ENCODE results near the gene GMCL2. TPM values are rescaled to one million over a fixed set of nuclear protein-coding genes. Genes with fewer than 3 reads are reported as not detected.

The GMCL2 gene
- total RNA-seq, 1 experiment from 2014 or later = not detected

GRCh38 chr5:178213003-178213461 lies 25.9 kb upstream of the GMCL2 start:
- Histone ChIP-seq H3K9ac (ENCODE audit: low read length) (no peak overlapping the region), H3K9me2 (ENCODE audit: insufficient read depth) (no peaks in the 10 kb centered on the region), H3K79me2 (ENCODE audit: insufficient read depth, low read length) (peaks cover 46% of the 10 kb centered on the region), H3K27ac (ENCODE audit: low read depth, low read length) (no peak overlapping the region), H3K9me3 (ENCODE audit: control insufficient read depth in 1 of 2, insufficient read depth in 1 of 2, low read depth in 1 of 2, low read length in 2 of 2) (no peaks in the 10 kb centered on the region), H3K36me3 (ENCODE audit: control insufficient read depth in 1 of 2, insufficient read depth in 2 of 2, low read length in 2 of 2) (peaks cover 56 to 71% of the 10 kb centered on the region in 2 experiments), H3K4me3 (replicated peaks in 1 of 2; ENCODE audit: low read depth in 1 of 2, low read length in 2 of 2) (no peak overlapping the region), H3K4me1 (ENCODE audit: control insufficient read depth in 1 of 2, insufficient read depth in 2 of 2, low read length in 2 of 2) (peaks cover 3 to 14% of the 10 kb centered on the region in 2 experiments; a peak in 3 of 4 replicates), H3K4me2 (ENCODE audit: low read length) (no peak overlapping the region), H3K27me3 (ENCODE audit: insufficient read depth, low read length) (no peaks in the 10 kb centered on the region), H2AFZ (ENCODE audit: low read depth, low read length, poor library complexity, severe bottlenecking) (no peak overlapping the region), H4K20me1 (ENCODE audit: insufficient read depth) (peaks cover 30% of the 10 kb centered on the region; the same call in 1 of the 2 replicates)
- ATAC-seq (peak; percentile 15), DNase-seq (ENCODE audit: low read depth, low spot score) (no peak)
- ChIA-PET RAD21 (ENCODE audit: low non-redundant PET in 1 of 2, low total read pairs in 2 of 2, uncharacterized antibody in 2 of 2, unreplicated experiment in 2 of 2) (no interaction called here), CTCF (no interaction called here), POLR2A (interaction anchor here (1.5 kb wide), 1 partner anchor 9 kb away, joined by 6 read pairs; the partner anchor contains the start of gene HNRNPAB)
- BruUV-seq (replicated peaks) = no TSS peak
- no peak for TF ChIP-seq EGR1 (IDR thresholded peaks at IDR 0.05; ENCODE audit: low read depth)
- TF ChIP-seq POLR2AphosphoS5 (IDR thresholded peaks at IDR 0.05; ENCODE audit: low read depth, low read length) = 0 out of 2 replicates have a peak, but pooled peaks have one; percentile 11
- intact Hi-C loops (cut with micrococcal nuclease) = no loop called here

- BruUV-seq (replicated peaks) = no TSS peak
Measured at GRCh38 chr5:178212241-178213002, 25.3 kb upstream of the GMCL2 start.

More at GRCh38 chr5:178212241-178213002, 25.3 kb upstream of the GMCL2 start:
- Histone ChIP-seq H3K9ac (ENCODE audit: low read length) (no peak overlapping the region), H3K27ac (ENCODE audit: low read depth, low read length) (no peak overlapping the region), H3K27me3 (ENCODE audit: insufficient read depth, low read length) (no peaks in the 10 kb centered on the region), H3K9me2 (ENCODE audit: insufficient read depth) (no peaks in the 10 kb centered on the region), H3K9me3 (ENCODE audit: control insufficient read depth in 1 of 2, insufficient read depth in 1 of 2, low read depth in 1 of 2, low read length in 2 of 2) (no peaks in the 10 kb centered on the region), H3K79me2 (ENCODE audit: insufficient read depth, low read length) (peaks cover 52% of the 10 kb centered on the region), H3K36me3 (ENCODE audit: control insufficient read depth in 1 of 2, insufficient read depth in 2 of 2, low read length in 2 of 2) (peaks cover 61 to 77% of the 10 kb centered on the region in 2 experiments), H4K20me1 (ENCODE audit: insufficient read depth) (peaks cover 35% of the 10 kb centered on the region; the same call in 1 of the 2 replicates), H3K4me3 (replicated peaks in 1 of 2; ENCODE audit: low read depth in 1 of 2, low read length in 2 of 2) (no peak overlapping the region), H3K4me2 (ENCODE audit: low read length) (no peak overlapping the region), H2AFZ (ENCODE audit: low read depth, low read length, poor library complexity, severe bottlenecking) (no peak overlapping the region), H3K4me1 (ENCODE audit: control insufficient read depth in 1 of 2, insufficient read depth in 2 of 2, low read length in 2 of 2) (peaks cover 3 to 20% of the 10 kb centered on the region in 2 experiments; a peak in 3 of 4 replicates)
- POLR2A ChIA-PET = no interaction called here
- intact Hi-C loops (cut with micrococcal nuclease) = no loop called here
- DNase-seq (ENCODE audit: low read depth, low spot score) (no peak), ATAC-seq (peak; percentile 7)
- CTCF ChIA-PET = no interaction called here
- TF ChIP-seq CBX3 (IDR thresholded peaks at IDR 0.05; ENCODE audit: low read depth) (no peak), SIN3A (IDR thresholded peaks at IDR 0.05; ENCODE audit: low read depth) (no peak), RAD21 (IDR thresholded peaks at IDR 0.05; ENCODE audit: low read depth) (no peak), ZBTB33 (IDR thresholded peaks at IDR 0.05; ENCODE audit: extremely low read depth, insufficient replicate concordance, low read length) (no peak), FOSL1 (IDR thresholded peaks at IDR 0.05; ENCODE audit: low read depth) (no peak), CEBPB (IDR thresholded peaks at IDR 0.05; ENCODE audit: low read depth) (no peak)
- RAD21 ChIA-PET (ENCODE audit: low non-redundant PET in 1 of 2, low total read pairs in 2 of 2, uncharacterized antibody in 2 of 2, unreplicated experiment in 2 of 2) = no interaction called here
